ENCODE results near the gene TBC1D24.

TBC1D24 gene

GRCh38 chr16:2517954-2518605 lies 43.2 kb downstream of the TBC1D24 start:
- no peak for DNase-seq (ENCODE audit: low spot score)

- no peak for DNase-seq (ENCODE audit: low spot score)
Measured at GRCh38 chr16:2518823-2519710, 44.1 kb downstream of the TBC1D24 start.

- DNase-seq (ENCODE audit: low spot score), result no peak
Measured at GRCh38 chr16:2519711-2520080, 44.8 kb downstream of the TBC1D24 start.

GRCh38 chr16:2520097-2520783 lies 45.3 kb downstream of the TBC1D24 start, which contains the start of gene AMDHD2:
AMDHD2 (plus strand) TSS chr16:2520371; CDS start chr16:2520459, 88 bp downstream.
- DNase-seq (ENCODE audit: low spot score), result peak; percentile 98

GRCh38 chr16:2520784-2521531 lies 46.0 kb downstream of the TBC1D24 start:
- peak; percentile 63 for DNase-seq (ENCODE audit: low spot score)

- DNase-seq (ENCODE audit: low spot score), result no peak
Measured at GRCh38 chr16:2523801-2524231, 48.9 kb downstream of the TBC1D24 start.

- no peak for DNase-seq (ENCODE audit: low spot score)
Measured at GRCh38 chr16:2524339-2524938, 49.5 kb downstream of the TBC1D24 start.

- DNase-seq (ENCODE audit: low spot score), result no peak
Measured at GRCh38 chr16:2526135-2526534, 51.2 kb downstream of the TBC1D24 start.

- DNase-seq (ENCODE audit: low spot score), result no peak
Measured at GRCh38 chr16:2527071-2527783, 52.3 kb downstream of the TBC1D24 start.

- no peak for DNase-seq (ENCODE audit: low spot score)
Measured at GRCh38 chr16:2527784-2528100, 52.8 kb downstream of the TBC1D24 start.

GRCh38 chr16:2528161-2529060 lies 53.5 kb downstream of the TBC1D24 start:
- no peak for DNase-seq (ENCODE audit: low spot score)

GRCh38 chr16:2529061-2529931 lies 54.4 kb downstream of the TBC1D24 start:
- DNase-seq (ENCODE audit: low spot score), result peak; percentile 58

GRCh38 chr16:2529961-2530628 lies 55.2 kb downstream of the TBC1D24 start:
- DNase-seq (ENCODE audit: low spot score), result no peak

- DNase-seq (ENCODE audit: low spot score), result peak; percentile 54
Measured at GRCh38 chr16:2530629-2531318, 55.8 kb downstream of the TBC1D24 start.

- no peak for DNase-seq (ENCODE audit: low spot score)
Measured at GRCh38 chr16:2531371-2531695, 56.4 kb downstream of the TBC1D24 start, which contains the start of gene CEMP1. CEMP1 (minus strand) TSS chr16:2531408; CDS start chr16:2531073, 335 bp downstream.

GRCh38 chr16:2531696-2532493 lies 57.0 kb downstream of the TBC1D24 start:
- DNase-seq (ENCODE audit: low spot score), result peak; percentile 97

Data from iPS-NIHi11 (cell line).